PC-3 (cell line): ENCODE results near the gene GKN1. TPM values are rescaled to one million over a fixed set of nuclear protein-coding genes. Genes with fewer than 3 reads are reported as not detected.

Experiments
- ATAC-seq: fragments of 200-7000 bp; cut with Tn5 transposase; 2 replicates; pipeline ENCODE4 v1.9.1; 2020; ENCODE audit warnings: mild to moderate bottlenecking, moderate library complexity
- BruUV-seq: library from RNA; stranded (reverse); fragments of 400-500 nt; replicated peaks from 2 replicates; lab custom pipeline; 2021; lab: Mats Ljungman, UMichigan
- CTCF ChIA-PET: fragments of 300-600 bp; sonication (Branson Sonifier 250); formaldehyde crosslinking; loops from one replicate; lab custom pipeline; 2022; ENCODE audit warnings: antibody characterized with exemption; lab: Charles Lee
- POLR2A ChIA-PET: fragments of 300-600 bp; sonication (Branson Sonifier 250); formaldehyde crosslinking; loops from one replicate; lab custom pipeline; 2022; ENCODE audit warnings: antibody characterized with exemption; ENCODE audit not compliant: unreplicated experiment; lab: Charles Lee
- DNase-seq: peaks from one replicate; pipeline ENCODE4 v3.0.0-alpha.2; 2015
- H2AFZ ChIP-seq: fragments of 300-600 bp; sonication (generic); 2 replicates; pipeline ENCODE4 v1.6.0; 2016; ENCODE audit warnings: antibody characterized with exemption, low read length
- H3F3A ChIP-seq: fragments of 300-600 bp; sonication (generic); one replicate; pipeline ENCODE4 v1.6.0; 2017; ENCODE audit warnings: antibody characterized with exemption, low read length, control low read depth, mild to moderate bottlenecking; ENCODE audit not compliant: unreplicated experiment
- H3K27ac ChIP-seq: fragments of 300-600 bp; sonication (generic); 2 replicates; pipeline ENCODE4 v1.5.1; 2016; ENCODE audit warnings: mild to moderate bottlenecking, low read length
- H3K27me3 ChIP-seq: fragments of 300-600 bp; sonication (generic); 2 replicates; pipeline ENCODE4 v1.6.1; 2016; ENCODE audit warnings: low read length, mixed read lengths
- H3K36me3 ChIP-seq: fragments of 300-600 bp; sonication (generic); 2 replicates; pipeline ENCODE4 v1.6.1; 2016; ENCODE audit warnings: low read depth, mixed run types, low read length, mixed read lengths
- H3K4me1 ChIP-seq: fragments of 300-600 bp; sonication (generic); 2 replicates; pipeline ENCODE4 v1.5.1; 2016; ENCODE audit warnings: low read length; ENCODE audit not compliant: insufficient read depth
- H3K4me2 ChIP-seq: fragments of 300-600 bp; sonication (generic); 2 replicates; pipeline ENCODE4 v1.6.0; 2016; ENCODE audit warnings: low read length
- H3K4me3 ChIP-seq: fragments of 300-600 bp; sonication (generic); 2 replicates; pipeline ENCODE4 v1.5.1; 2016; ENCODE audit warnings: mild to moderate bottlenecking, low read length, mixed read lengths
- H3K79me2 ChIP-seq: fragments of 300-600 bp; sonication (generic); 2 replicates; pipeline ENCODE4 v1.6.1; 2017; ENCODE audit warnings: low read length, mixed read lengths
- H3K9ac ChIP-seq: fragments of 300-600 bp; sonication (generic); 2 replicates; pipeline ENCODE4 v1.6.0; 2016; ENCODE audit warnings: mild to moderate bottlenecking, low read length
- H3K9me2 ChIP-seq: fragments of 300-600 bp; sonication (generic); replicated peaks from 2 replicates; pipeline ENCODE4 v1.6.1; 2016; ENCODE audit warnings: mixed run types, low read length, mixed read lengths
- H3K9me3 ChIP-seq: fragments of 300-600 bp; sonication (generic); 2 replicates; pipeline ENCODE4 v1.6.1; 2016; ENCODE audit warnings: low read length, mixed read lengths
- H4K20me1 ChIP-seq: fragments of 300-600 bp; sonication (generic); 2 replicates; pipeline ENCODE4 v1.6.1; 2016; ENCODE audit warnings: low read length, mixed read lengths
- CTCF ChIP-seq: fragments of 300-600 bp; sonication (generic); conservative IDR thresholded peaks from 2 replicates; pipeline ENCODE4 v1.5.1; 2017; ENCODE audit warnings: antibody characterized with exemption, low read depth, mild to moderate bottlenecking, low read length
- EZH2 ChIP-seq: fragments of 300-600 bp; sonication (generic); IDR thresholded peaks from one replicate; pipeline ENCODE4 v1.6.1; 2017; ENCODE audit warnings: antibody characterized with exemption, mild to moderate bottlenecking, low read length; ENCODE audit not compliant: unreplicated experiment
- EZH2phosphoT487 ChIP-seq: fragments of 300-600 bp; sonication (generic); IDR thresholded peaks from 2 replicates; pipeline ENCODE4 v1.6.1; 2018; ENCODE audit warnings: mild to moderate bottlenecking, antibody characterized with exemption, low read length, borderline replicate concordance
- intact Hi-C: fragments of 100-400 bp; cut with micrococcal nuclease; formaldehyde crosslinking; loops from 2 replicates; pipeline ENCODE4 v1.9.0; 2023
- total RNA-seq: library from RNA; depleted of rRNA; stranded (reverse); fragments of >200 nt; gene quantifications from 2 replicates; pipeline ENCODE4 v1.2.3, GENCODE V29; 2014

The GKN1 gene
- total RNA-seq, 1 experiment from 2014 or later, result not detected

DNA sequence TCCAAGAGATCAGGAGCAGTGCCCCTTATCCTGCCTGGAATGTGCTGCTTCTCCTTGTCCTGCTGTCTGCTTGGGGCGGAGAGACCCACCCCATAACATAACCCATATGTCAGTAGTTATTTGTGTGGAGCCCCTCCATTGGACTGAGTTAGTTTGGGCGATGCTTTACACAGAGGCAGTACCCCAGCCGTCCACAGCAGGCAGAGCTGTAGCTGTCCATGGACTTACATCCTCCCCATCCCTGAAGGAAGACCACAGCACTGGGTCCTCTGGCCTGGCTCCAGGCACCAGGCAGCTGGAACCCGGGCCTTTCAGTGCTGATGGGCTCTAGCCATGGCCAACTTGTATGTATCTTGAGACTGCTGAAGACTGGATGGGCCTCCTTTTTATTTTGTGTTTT is 42.0 kb upstream of the GKN1 start:
- ChIA-PET POLR2A (no interaction called here), CTCF (no interaction called here)
- Histone ChIP-seq H2AFZ (no peak overlapping the region), H3K9ac (no peak overlapping the region), H3K27ac (no peak overlapping the region), H3K4me2 (no peak overlapping the region), H3K79me2 (no peaks in the 10 kb centered on the region), H3F3A (no peaks in the 10 kb centered on the region), H3K4me1 (peaks cover 8% of the 10 kb centered on the region; the same call in 1 of the 2 replicates), H4K20me1 (no peaks in the 10 kb centered on the region), H3K36me3 (no peaks in the 10 kb centered on the region), H3K9me2 (no peaks in the 10 kb centered on the region), H3K27me3 (no peaks in the 10 kb centered on the region), H3K9me3 (no peaks in the 10 kb centered on the region), H3K4me3 (no peak overlapping the region)
- intact Hi-C loops, result no loop called here
- BruUV-seq, result no TSS peak
- ATAC-seq (no peak), DNase-seq (no peak)
- TF ChIP-seq EZH2, result no peak
- TF ChIP-seq EZH2phosphoT487, result no peak
- no peak for TF ChIP-seq CTCF

GRCh38 chr2:68934021-68934420 is 40.4 kb upstream of the GKN1 start:
- Histone ChIP-seq H3K4me2 (no peak overlapping the region), H3K4me3 (no peak overlapping the region), H3K36me3 (no peaks in the 10 kb centered on the region), H3K9me2 (no peaks in the 10 kb centered on the region), H4K20me1 (no peaks in the 10 kb centered on the region), H3K9ac (no peak overlapping the region), H3K27me3 (no peaks in the 10 kb centered on the region), H3K79me2 (no peaks in the 10 kb centered on the region), H3F3A (no peaks in the 10 kb centered on the region), H3K4me1 (peaks cover 8% of the 10 kb centered on the region; the same call in 1 of the 2 replicates), H3K9me3 (no peaks in the 10 kb centered on the region), H3K27ac (no peak overlapping the region), H2AFZ (no peak overlapping the region)
- BruUV-seq, result no TSS peak
- POLR2A ChIA-PET, result no interaction called here
- DNase-seq, result no peak
- TF ChIP-seq EZH2, result no peak
- no peak for TF ChIP-seq EZH2phosphoT487
- no peak for TF ChIP-seq CTCF
- no peak for ATAC-seq
- intact Hi-C loops, result no loop called here
- CTCF ChIA-PET, result no interaction called here

DNA sequence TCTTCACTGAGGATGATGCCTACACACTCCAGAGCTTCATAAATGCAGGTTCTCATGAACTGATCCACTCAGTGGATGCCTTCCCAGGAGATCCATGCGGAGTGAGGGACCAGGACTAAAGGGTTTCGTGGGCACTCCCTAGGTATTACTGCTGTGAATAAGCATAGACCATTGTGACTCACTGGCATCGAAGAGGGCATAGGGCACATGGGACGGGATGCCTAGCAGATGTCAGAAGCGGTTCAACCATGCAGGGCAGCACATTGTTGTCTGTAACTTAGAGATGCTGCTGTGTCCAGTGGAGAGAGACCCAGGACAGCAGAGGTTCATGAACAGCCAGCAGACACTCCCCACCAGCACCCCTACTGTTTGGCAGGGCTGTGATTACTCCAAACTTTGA is 39.0 kb upstream of the GKN1 start:
- intact Hi-C loops, result no loop called here
- ChIA-PET CTCF (no interaction called here), POLR2A (no interaction called here)

More for the DNA sequence above, 39.0 kb upstream of the GKN1 start:
- no peak overlapping the region for H3K4me2 ChIP-seq
- H3K9me2 ChIP-seq, result no peaks in the 10 kb centered on the region
- peaks cover 8% of the 10 kb centered on the region; the same call in 1 of the 2 replicates for H3K4me1 ChIP-seq
- H3K4me3 ChIP-seq, result no peak overlapping the region
- H2AFZ ChIP-seq, result no peak overlapping the region
- no peak for DNase-seq
- no TSS peak for BruUV-seq
- no peaks in the 10 kb centered on the region for H3K79me2 ChIP-seq
- no peaks in the 10 kb centered on the region for H3K36me3 ChIP-seq
- no peaks in the 10 kb centered on the region for H3K27me3 ChIP-seq
- no peaks in the 10 kb centered on the region for H3K9me3 ChIP-seq
- no peak for ATAC-seq
- H4K20me1 ChIP-seq, result no peaks in the 10 kb centered on the region
- no peak overlapping the region for H3K9ac ChIP-seq
- no peaks in the 10 kb centered on the region for H3F3A ChIP-seq
- no peak overlapping the region for H3K27ac ChIP-seq
- TF ChIP-seq EZH2phosphoT487, result no peak
- TF ChIP-seq CTCF, result no peak
- TF ChIP-seq EZH2, result no peak
